HG03045 (cell line): ENCODE data around the gene DYSF.

Source experiments
- ATAC-seq: cut with Tn5 transposase; IDR thresholded peaks from one replicate; pipeline ENCODE4 v1.9.1; 2021; ENCODE audit warnings: mild to moderate bottlenecking, moderate library complexity; ENCODE audit not compliant: unreplicated experiment

DYSF gene

DNA sequence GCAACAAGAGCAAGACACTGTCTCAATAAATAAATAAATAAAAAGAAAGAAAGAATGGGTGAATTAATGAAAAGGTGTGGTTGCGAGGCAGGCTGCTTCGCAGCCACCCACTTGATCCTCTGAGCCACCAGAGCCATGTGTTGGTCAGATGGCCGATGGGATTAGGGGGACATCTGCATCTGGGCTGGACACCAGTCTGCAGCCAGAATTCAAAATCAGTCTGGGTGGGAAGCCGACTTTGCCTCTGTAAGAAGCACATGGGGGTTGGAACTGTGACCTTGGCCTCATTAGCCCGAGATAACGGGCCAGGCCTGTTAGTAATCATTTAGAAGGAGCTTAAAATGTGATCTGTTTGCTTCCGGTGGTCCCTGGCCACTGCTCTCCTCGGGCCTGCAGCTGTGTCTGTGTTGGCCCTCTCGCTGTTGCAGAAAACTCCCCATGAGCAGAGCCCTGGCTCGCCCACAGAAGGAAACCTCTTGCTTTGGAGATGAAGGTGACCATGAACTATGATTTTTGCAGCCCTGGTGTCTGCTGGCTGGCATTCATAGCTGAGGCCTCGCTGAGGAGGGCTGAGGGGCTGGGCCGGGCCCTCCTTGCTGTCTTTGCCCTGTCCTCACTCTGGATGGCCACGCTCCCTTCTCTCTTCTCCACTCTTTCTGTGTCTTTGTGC lies 94.4 kb downstream of the DYSF start:
- ATAC-seq, result no peak

DNA sequence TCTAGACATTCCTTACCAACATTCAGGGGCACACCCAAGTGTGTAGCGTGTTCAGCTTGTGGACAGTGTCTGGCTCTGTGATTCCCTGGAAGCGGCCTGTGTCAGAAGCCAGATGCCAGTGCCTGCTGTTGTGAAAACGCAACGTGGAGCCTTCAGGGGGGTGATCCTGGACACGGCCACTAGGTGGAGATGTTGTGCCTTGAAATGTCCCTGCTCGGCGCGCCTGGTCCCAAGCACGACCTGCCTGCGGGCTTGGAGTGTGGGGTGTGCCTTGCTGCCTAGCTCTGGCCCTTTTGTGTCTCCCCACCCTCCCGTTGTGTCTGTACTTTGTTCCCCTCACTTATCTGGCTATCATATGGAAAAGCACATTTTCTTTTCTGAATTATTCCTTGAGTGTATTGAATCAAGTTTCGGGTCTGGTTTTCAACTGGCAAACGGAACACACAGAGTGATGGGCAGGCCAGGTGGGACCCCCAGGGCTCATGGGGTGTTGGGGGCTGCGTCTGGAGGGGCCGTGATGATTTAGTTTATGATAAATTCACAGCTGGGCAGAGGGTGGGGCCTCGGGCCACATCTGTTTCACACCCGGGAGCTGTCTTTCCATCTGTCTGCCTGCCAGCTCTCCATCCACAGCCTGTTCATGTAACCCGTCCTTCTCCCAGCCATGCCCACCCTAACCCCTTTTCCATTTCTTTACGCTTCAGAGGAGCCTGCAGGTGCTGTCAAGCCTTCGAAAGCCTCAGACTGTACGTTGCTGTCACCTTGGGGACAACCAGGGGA lies 95.5 kb downstream of the DYSF start:
- ATAC-seq, result no peak

DNA sequence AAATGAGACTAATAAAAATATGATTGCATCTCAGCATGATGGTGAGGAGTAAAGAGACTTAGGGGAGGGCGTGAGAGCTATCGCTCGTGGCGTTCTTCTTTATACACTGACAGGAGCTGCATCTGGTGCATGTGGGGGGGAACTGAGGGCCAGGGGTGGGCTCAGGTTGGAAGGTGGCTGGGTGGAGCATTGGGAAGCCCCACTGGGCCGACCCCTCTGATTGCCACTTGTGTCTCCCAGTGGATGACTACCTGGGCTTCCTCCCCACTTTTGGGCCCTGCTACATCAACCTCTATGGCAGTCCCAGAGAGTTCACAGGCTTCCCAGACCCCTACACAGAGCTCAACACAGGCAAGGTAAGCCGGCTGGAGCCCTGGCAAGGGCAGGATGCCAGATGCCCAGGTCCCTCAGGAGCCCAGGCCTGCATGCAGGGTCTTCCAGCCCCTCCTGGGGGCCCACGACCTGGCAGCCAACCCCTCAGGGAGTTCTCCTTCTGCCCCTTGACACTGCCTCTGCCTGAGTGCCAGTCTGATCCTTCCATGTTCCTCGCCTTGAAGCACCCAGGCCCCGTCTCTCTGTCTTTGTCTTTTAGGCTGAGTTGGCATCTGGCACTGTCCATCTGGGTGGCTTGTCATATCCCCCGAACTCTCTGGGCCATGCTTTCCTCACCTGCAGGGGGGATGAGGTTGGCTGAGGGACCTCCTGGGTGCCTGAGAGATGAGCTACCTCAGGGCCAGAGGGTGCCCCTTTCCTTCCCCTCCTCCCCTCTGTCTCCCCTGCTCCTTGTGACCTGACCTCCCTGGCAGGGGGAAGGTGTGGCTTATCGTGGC lies 97.7 kb downstream of the DYSF start:
- no peak for ATAC-seq

DNA sequence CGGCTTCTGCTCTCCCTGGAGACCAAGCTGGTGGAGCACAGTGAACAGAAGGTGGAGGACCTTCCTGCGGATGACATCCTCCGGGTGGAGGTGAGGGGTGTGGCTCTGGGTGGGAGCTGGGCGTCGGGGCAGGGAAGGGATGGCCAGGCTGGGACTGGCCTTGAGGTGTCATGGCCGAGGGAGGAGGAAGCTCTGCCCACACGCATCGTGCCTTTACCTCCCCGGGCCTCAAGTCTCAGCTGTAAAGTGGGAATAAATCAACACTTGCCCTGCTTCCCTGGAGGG lies 98.2 kb downstream of the DYSF start:
- ATAC-seq, result no peak

DNA sequence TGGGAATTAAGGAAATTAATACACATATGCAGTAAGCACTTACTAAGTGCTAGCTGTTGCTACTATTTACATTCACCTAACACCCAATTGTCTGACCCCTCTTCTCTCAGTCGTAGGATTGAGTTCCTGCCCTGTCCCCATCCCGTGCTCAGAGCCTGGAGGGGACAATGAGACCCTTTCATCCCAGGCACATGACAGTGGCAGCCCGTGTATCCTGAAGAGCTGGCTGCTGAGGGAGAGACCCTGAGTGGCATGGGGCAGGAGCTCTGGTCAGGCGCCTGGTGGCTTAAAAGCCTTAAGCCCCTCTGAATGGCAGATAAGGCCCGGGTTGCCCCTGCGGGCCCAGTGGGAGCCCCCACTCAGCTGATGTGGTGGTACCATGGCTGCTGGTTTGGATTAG lies 99.0 kb downstream of the DYSF start:
- no peak for ATAC-seq

DNA sequence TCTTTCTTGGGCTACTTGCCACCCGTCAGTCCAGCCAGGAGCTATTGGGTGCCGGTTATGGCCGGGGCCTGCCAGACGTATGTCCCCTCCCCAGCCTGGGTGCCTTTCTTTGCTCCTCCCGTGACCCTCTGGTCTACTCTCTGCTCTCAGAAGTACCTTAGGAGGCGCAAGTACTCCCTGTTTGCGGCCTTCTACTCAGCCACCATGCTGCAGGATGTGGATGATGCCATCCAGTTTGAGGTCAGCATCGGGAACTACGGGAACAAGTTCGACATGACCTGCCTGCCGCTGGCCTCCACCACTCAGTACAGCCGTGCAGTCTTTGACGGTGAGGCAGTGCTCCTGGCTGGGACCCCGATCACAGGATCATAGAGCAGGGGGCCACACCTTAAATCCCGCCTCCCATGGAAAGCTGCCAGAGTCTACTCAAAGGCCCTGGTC lies 99.5 kb downstream of the DYSF start:
- no peak for ATAC-seq

DNA sequence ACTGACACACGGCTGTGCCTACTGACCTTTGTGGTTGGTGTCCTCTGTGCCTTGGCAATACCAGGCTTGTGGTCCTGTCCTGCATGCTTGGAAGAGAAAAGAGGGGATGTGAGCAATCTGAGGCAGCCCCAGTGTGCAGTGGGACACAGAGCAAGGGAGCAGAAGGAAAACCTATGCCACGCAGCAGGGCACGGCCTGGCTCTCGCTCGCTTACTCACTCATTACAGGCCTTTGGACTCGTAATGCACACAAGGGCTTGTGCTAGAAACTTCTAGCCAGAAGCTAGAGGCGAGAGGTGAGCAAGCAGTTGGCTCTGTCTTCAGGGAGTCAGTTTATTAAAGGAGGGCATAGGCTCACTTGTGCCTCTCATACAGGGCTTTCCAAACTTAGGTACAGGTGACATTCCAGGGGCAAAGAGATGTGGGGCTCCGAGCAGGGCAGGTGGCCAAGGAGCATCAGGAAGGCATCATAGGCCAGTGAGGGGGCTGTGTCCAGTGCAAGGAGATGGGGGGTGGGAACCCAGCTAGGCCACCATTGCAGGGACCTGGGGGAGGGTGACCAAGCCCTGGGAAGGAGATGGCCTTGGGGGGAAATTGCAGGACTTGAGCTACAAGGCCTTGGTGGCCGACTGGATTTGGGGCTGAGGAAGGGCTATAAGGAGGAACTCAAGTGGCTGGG lies 100.8 kb downstream of the DYSF start:
- no peak for ATAC-seq

DNA sequence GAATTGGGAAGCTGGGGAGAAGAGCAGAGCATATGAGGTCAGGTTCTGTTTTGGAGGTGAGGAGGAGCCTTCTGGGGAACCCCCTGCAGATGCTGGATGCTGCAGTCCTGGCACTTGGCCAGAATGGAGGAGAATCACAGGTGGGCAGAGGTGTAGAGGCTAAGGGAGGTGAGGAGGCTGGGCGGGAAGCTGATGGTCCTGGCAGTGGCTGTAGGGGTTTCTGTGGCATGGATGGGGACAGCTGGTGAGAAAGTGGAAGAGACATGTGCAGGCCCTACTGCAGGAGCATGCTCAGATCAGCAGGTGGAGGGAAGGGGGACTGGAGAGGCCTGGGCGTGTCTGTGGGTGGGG lies 101.3 kb downstream of the DYSF start:
- ATAC-seq, result no peak

DNA sequence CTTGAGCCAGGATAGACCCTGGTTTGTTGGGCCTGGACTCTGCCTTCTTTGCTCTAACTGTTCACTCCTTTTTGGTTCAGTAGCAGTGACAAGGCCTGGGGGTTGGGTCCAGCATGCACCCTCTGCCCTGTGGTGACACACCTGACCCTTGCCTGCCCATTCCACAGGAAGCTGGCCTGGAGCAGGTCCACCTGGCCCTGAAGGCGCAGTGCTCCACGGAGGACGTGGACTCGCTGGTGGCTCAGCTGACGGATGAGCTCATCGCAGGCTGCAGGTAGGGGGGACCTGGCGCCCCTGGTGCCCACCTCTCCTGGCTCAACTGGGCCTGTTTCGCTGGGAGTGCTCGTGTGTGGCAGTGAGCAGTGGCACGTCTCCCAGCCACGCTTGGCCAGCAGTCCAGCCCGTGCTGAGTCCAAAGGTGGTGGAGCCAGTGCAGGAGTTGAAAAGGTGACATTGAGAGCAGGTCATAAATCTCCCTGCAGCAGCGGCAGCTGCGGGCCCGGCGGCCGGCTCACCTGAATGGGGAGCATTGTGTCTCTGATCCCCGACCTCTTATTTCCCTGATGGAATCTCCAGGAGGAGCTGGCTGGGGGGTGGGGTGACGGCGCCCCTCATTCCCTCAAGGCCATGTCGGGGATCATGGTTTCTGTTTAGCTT lies 102.6 kb downstream of the DYSF start:
- no peak for ATAC-seq

DNA sequence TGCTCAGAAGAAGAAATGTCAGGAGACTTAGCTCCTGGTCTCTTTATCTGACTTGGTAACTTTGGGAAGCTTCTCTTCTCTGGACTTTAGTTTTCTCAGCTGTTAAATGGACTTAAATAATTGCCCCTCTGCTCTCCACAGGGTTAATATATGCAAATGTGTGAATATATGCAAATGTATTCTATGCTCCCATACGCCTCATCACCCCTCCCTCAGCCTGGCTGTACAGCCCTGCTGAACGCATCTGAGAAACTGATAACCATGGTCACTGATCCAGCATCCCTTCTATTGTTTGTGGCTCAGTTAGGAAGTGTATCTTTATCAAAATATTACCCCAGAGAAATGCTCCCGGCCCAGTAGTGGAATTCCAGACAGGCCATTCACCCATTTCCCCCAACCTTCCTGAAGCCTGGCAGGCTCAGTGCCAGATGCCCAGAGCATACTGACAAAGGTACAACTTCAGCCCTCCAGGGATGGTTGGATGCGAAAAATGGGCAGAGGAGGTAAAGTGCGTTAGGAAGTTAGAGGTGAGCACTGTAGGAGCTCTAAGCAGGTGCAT lies 103.4 kb downstream of the DYSF start:
- no peak for ATAC-seq

DNA sequence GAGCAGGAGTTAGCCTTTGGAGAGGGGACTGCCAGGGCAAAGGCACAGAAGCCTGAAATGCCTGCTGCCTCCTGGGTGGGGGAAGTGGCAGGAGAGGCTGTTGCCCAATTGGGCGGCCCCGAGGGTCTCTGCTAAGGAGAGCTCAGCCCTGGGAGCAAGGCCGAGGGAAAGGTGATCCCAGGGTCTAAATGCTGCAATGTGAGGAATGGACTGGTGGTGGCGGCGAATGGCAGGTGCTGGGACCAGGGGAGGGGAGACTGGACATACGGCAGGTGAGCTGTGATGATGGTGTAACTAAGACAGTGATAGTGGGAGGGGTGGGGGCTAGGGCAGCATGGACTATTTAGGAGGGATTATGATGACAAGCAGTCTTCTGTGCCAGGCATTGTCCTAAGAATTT lies 104.0 kb downstream of the DYSF start:
- no peak for ATAC-seq

DNA sequence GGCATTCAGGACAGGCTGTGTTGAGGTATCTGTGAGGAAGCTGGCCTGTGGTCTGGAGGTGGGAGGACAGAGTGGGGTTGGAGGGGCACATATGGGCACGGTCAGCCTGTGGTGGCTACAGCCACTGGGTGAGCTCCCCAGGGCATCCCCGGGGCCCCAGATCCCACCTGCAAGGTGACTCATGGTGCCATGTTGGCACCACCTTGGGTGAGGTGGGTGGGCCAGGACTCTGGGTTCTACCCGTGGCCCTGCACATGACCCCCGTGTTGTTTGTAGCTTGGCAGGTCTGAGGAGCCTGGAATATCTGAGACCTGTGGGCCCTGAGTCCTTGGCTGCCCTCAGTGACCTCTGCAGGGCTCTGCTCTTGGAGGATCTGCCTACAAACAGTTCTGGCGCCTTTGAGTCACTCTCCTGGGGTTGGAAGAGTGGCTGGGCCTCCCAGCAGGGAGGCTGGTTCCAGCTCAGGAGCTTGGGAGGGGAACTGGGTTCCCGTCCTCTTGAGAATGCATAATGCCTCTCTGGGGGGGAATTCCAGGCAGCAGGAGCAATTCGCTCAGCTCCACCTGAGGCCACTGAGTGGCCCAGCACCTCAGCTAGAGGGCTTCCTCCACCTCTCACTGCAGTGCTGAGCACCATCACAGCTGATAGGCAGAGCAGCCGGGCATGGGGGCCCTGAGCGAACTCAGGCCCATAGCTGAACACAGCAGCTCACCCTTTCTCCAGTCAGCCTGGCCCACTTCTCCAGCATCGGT lies 105.1 kb downstream of the DYSF start:
- ATAC-seq, result no peak

DNA sequence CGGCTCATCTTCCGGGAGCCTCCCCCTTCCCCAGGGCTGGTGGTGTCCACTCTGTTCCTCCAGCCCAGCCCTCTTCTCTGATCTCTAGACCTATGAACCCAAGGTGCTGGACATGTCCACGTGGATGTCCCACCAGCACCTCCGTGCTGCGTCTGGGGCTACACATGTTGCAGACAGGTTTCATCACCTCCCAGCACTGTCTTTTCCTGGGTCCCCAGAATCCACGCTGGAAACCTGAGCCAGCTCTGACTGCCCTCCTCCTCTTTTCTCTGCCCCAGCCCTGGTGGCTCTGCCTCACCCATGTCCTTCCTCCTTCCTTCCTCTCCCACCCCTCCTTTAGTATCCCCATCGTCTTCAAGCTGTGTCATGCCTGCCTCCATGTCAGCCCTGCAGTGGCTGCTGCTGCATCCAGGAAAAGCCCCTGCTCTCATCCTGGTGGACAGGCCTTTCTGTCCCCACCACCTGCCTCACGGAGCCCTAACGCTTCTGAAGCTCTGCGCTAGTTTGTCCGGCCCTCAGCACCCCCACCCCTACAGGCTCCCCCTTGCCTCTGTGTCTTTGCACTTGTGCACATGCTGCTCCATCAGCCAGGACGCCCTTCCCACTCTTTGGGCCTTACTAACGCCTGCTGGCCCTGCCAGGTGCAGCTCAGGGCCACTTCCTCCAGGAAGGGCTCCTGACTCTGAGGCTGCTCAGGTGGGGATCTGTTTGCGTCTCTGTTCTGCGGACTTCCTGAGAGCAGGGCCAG lies 105.9 kb downstream of the DYSF start:
- no peak for ATAC-seq

DNA sequence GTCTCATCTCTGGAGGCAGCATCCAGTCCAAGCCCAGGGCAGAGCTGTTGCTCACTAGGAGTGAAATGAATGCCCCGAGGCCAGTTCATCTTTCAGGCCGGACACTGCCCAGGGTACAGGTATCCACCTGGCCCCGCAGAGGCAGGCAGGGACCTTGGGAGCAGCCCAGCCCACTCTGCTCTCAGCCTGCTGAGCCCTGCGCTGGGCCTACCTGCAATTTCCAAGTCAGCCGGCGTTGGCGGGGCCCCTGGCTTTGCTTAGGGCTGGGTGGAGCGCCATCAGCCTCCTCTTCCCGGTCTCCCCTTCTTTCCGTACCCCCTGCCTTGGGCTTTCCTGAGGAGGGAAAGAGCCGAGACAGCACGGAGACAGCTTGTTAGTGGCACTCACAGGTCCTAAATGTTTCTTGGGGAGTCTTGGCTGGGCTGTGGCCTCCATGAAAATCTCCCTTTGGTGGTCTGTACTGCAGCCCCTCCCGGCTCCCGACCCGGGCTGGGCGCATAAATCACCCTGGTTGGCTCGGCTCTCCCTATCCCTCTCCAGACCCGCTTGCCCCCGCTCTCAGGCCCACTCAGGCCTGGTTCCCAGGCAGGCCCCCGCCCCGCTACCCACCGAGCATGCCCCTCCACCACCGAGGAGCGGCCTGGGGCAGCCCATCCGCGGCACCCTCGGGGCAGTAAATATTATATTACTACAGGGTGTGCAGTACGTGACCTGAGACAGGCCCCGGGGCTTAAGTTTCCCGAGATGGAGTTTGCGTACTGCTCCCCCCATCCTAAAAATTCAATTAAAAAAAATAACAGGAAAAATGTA lies 106.7 kb downstream of the DYSF start:
- no peak for ATAC-seq

DNA sequence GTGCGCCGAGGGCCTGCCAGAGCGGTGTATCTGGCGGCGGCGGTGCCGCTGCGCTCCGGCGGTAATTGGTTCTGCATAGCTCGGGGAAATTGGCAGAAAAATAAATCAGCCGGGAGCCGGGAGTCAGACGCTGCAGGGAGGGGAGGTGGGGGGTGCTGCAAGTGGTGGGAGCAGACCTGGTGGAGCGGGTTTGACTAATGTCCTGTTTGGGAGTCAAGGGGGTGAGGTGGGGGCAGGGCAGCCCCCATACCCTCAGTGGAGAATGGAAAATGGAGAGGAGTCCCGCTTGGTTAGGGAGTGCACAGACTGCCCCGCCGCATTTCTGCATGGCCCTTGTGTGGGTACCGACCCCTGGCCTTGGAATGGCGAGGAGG lies 107.3 kb downstream of the DYSF start:
- no peak for ATAC-seq

DNA sequence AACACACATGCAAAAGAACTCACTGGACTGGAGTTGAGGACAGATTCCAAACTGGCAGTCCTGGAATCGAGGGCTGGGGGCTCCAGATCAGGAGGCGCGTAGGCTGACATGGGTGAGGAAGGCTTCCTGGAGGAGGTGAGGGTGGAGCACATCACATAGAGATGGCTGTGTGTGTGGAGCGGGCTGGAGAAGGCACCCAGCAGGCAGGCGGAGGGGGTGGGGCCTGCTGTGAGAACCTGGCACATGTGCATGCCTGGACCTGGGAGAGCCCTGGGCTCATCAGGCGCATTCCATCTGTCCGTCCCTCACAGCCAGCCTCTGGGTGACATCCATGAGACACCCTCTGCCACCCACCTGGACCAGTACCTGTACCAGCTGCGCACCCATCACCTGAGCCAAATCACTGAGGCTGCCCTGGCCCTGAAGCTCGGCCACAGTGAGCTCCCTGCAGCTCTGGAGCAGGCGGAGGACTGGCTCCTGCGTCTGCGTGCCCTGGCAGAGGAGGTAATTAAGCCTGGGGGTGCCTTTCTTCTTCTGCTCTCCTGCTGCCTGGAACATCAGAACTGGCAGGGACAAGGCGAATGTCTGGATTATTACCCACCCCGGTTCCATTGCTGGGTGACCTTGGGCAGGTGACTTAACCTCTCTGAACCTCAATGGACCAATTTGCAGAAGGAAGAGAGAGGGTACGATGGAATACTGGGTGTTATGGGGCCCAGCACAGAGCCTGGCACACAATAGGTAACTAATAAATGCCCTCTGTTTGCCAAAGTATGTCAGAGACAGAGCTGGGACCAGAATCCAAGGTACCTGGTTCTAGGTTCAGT lies 108.3 kb downstream of the DYSF start:
- no peak for ATAC-seq

DNA sequence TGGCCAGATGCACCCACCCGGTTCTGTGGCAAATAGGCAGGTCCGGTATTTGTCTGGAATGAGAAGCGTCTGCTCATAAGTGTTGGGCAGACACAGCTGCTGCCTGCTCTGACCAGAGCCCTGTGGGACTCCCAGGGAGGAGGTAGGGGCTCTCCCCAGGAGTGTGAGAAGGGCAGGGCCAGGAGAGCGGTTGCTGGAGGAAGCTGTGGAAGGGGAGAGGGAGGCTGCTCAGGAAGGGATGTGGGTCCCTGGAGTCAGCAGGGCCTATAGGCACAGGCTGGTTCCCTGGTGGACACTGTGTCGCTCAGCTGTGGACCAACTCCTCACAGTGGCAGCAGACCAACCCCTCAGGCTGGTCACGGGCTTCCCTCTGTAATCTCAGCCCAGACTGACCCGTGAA lies 109.2 kb downstream of the DYSF start:
- no peak for ATAC-seq

DNA sequence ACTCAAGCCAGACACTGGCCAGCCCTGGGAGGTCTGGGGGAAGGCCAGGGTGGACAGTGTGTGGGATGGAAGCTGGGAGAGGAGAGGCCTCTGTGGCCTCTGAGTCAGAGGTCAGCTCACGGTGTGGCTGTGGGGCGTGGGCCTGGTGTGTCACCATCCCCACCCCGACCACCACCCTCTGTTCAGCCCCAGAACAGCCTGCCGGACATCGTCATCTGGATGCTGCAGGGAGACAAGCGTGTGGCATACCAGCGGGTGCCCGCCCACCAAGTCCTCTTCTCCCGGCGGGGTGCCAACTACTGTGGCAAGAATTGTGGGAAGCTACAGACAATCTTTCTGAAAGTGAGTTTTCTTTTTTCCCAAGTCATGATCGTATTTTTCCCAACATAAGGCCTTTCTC lies 110.5 kb downstream of the DYSF start:
- ATAC-seq, result no peak
